GM19025 (cell line): ENCODE measurements around the gene MMRN2.
"Not testable (repeated sequence)": the region's sequence is repeated elsewhere in the genome, so short reads cannot be mapped to it uniquely, and the experiment has no call there.

ENCODE experiments used
- ATAC-seq: cut with Tn5 transposase; IDR thresholded peaks from one replicate; pipeline ENCODE4 v1.9.1; 2021; ENCODE audit warnings: mild to moderate bottlenecking, low read depth, moderate library complexity; ENCODE audit not compliant: unreplicated experiment

The MMRN2 gene

GRCh38 chr10:86958116-86958900 is 893 bp upstream of the MMRN2 start, which contains the start of gene SNCG:
SNCG (plus strand) TSS chr10:86958599; CDS start chr10:86958698, 99 bp downstream.
- no peak for ATAC-seq

- ATAC-seq, result no peak
Measured at GRCh38 chr10:86956848-86957448, 467 bp downstream of the MMRN2 start.

- ATAC-seq, result no peak
Measured at GRCh38 chr10:86956195-86956847, 1.1 kb downstream of the MMRN2 start.

- ATAC-seq, result no peak
Measured at GRCh38 chr10:86955501-86956194, 1.8 kb downstream of the MMRN2 start.

- ATAC-seq, result no peak
Measured at GRCh38 chr10:86954681-86955500, 2.5 kb downstream of the MMRN2 start.

GRCh38 chr10:86953747-86954680 is 3.4 kb downstream of the MMRN2 start:
- no peak for ATAC-seq

GRCh38 chr10:86952697-86953096 is 4.7 kb downstream of the MMRN2 start:
- not testable (repeated sequence) for ATAC-seq

GRCh38 chr10:86952106-86952505 is 5.3 kb downstream of the MMRN2 start:
- no peak for ATAC-seq

- ATAC-seq, result no peak
Measured at GRCh38 chr10:86951184-86951761, 6.1 kb downstream of the MMRN2 start.

- no peak for ATAC-seq
Measured at GRCh38 chr10:86950349-86950748, 7.1 kb downstream of the MMRN2 start.

GRCh38 chr10:86947806-86948205 is 9.6 kb downstream of the MMRN2 start:
- not testable (repeated sequence) for ATAC-seq

GRCh38 chr10:86946213-86947155 is 10.9 kb downstream of the MMRN2 start:
- ATAC-seq, result no peak

GRCh38 chr10:86945361-86946212 is 11.8 kb downstream of the MMRN2 start:
- ATAC-seq, result no peak

- ATAC-seq, result no peak
Measured at GRCh38 chr10:86944907-86945306, 12.5 kb downstream of the MMRN2 start.

GRCh38 chr10:86944471-86944870 is 12.9 kb downstream of the MMRN2 start:
- ATAC-seq, result no peak

GRCh38 chr10:86944031-86944419 is 13.4 kb downstream of the MMRN2 start:
- no peak for ATAC-seq
